NCI-H1417 (cell line): Measurements from ENCODE around the gene FRAS1.
"Not testable (repeated sequence)": the region's sequence is repeated elsewhere in the genome, so short reads cannot be mapped to it uniquely, and the experiment has no call there.

Experiments used
- DNase-seq, 3 experiments: peaks; one replicate each; lab custom pipeline; 2025; lab: John Stamatoyannopoulos, UW

The FRAS1 gene

DNA sequence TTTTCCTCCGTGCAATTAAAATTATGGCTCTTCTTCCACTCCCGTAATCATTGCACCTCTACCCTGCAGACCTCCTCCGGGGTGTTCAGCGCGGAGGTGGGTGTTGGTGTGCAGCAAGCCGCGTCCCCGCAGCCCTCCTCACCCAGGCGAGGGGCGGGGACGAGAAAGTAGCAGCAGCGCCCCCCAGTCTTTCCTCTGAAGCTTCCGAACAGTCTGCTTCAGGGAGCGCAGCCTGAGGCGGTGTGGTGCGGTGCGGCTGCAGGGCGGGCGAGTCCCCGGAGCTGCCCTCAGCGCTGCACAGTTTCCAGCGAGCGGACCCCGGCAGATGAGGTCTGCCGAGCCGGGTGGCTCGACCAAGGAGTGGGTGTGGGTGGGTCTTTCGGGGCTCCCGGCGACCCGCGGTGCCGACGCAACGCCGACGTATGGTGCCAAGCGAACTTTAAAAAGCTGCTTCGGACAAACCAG is at the start of gene FRAS1:
Gene FRAS1, plus strand, starts transcription at position 189 of the 465 bp plus-strand sequence. CDS start 687 bp downstream, outside the sequence.
- DNase-seq, result peak; percentile 75 to 85 (median 79)

GRCh38 chr4:78011003-78011402 is 46.1 kb upstream of the FRAS1 start:
- not testable (repeated sequence) for DNase-seq

- DNase-seq, result peak in 2 of 3 experiments; percentile 66 to 85
Observed at GRCh38 chr4:78014889-78015886, 41.9 kb upstream of the FRAS1 start.

DNA sequence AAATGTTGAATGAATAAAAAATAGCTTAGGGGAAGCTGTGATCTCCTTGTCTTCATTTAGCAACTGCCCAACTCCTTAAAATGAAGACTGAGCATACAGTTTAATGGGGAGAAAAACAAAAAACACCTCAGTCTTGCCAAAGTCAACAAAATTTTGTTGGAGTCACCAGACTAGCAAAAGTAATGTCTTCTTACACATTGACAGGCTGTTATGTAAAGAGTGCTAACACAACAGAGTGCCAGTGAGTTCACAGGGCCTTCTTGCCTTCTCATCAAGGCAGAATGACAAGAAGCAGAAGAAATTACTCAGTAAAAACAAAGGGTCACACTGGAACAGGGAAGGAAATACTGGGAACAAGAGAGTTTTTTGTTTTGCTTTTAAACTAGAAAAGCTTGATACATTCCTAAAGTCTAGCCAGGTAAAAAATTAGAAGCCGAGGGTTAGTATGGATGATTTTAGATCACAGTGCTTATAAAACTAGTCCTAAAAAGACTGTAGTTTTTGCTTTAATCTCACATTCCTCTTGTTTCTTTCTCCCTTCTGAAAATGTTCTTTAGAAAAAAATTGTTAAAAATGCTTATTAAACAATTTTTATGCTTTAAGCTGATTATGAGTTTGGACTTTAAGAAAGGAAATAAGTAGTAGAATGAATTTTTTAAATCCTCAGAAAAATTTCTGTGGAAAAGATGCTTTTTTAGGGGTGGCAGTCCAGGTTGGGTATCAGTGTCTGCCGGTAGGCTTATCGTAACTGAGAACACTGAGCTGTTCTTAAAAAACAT is 38.7 kb upstream of the FRAS1 start:
- no peak for DNase-seq

- no peak for DNase-seq
Observed at GRCh38 chr4:78019414-78019813, 37.7 kb upstream of the FRAS1 start.

DNA sequence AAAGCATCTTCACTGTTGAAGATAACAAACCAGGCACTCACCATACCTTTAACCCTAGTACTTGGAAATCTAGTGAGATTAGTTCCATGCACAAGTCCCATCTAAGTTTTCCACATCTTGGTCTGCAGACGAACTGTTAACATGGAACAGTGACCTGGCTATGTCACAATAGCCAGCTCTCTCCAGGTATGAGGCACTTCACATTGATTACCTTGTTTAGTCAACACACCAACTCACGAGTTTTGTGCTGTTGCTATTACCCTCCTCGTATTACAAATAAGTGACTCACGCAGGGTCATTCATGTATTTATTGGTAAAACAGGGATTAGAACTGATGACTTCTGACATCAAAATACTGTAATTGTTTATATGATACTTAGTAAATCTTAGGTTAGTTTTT is 36.4 kb upstream of the FRAS1 start:
- DNase-seq, result peak in 1 of 3 experiments; percentile 7

GRCh38 chr4:78022517-78022916 is 34.6 kb upstream of the FRAS1 start:
- DNase-seq, result peak in 1 of 3 experiments; percentile 64

DNA sequence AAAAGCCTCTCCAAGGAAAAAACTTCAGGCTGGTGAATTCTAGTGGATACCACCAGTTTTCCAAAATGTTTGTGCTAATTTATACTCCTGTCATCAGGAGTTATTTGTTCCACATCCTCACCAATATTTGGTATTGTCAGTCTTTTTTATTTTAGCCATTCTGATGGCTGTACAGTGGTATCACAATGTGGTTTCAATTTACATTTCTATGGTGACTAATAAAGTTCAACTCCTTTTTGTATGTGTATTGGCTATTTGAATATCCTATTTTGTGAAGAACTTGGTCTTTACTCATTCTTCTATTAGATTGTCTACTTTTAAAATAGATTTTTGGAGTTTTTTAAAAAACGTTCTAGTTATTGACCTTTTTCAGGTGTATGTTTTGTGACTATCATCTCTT is 33.0 kb upstream of the FRAS1 start:
- no peak for DNase-seq

DNA sequence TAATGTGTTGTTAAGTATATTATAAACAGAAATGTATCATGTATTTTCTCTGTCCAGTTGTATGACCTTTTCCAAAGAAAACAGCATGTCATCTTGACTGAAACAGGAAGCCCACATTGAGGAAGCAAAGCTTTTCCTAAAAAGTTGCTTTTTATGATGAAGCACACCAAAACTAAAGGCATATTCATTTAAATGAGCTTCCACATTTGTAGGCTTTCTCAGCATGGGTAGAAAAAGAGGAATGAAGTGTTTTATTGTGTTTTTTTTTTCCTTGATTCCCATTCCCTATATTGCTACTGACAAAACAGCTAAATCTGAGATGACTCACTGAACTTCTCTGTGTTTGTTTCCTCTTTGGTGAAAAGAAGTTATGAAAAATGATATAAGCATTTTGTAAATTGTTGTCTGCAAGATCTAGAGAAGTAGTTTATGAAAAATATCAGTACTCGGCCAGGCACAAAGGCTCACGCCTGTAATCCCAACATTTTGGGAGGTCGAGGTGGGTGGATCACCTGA is 32.5 kb upstream of the FRAS1 start:
- DNase-seq, result no peak

DNA sequence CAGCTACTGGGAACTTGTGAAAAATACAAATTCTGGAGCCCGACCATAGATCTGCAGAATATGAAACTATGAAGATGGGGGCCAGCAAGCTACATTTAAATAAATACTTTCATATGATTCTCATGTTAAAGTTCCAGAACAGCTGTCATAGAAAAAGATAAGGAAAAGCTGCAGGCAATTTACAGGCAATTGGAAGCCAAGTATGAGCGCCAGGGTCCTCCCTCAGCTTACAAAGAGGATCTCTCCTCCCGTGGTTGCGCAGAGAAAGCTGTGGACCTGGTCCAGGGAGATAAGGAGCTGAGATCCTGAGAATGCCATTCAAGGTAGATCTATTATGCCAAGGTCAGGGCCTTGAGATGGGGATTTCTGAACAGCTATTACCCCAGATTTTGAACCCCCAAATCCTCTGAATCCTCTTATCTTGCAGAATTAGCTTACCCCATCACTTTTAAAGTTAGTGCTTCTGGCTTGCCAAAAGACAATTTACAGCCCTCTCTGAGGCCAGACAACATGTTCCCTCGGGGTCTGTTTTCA is 25.6 kb upstream of the FRAS1 start:
- peak in 1 of 3 experiments; percentile 49 for DNase-seq

DNA sequence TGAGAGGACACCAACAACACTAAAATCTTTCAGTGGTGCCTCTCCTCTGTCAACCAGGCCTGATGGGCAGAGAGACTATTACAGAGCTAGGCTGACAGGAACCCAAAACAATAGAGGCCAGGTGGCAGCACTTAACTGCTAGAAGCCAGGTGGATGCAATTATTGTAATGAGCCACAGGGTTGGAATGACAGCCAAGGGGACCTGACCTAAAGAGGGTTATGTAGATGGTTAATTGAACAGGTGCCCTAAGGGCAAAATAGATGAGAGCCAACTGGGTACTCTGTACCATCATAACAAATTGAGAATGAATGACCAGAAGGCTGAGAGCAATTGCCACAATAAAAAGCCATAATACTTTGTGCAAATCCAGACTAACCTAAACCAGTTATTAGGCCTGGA is 24.7 kb upstream of the FRAS1 start:
- peak; percentile 78 to 99 (median 91) for DNase-seq

- DNase-seq, result no peak
Observed at GRCh38 chr4:78032929-78033328, 24.2 kb upstream of the FRAS1 start.

DNA sequence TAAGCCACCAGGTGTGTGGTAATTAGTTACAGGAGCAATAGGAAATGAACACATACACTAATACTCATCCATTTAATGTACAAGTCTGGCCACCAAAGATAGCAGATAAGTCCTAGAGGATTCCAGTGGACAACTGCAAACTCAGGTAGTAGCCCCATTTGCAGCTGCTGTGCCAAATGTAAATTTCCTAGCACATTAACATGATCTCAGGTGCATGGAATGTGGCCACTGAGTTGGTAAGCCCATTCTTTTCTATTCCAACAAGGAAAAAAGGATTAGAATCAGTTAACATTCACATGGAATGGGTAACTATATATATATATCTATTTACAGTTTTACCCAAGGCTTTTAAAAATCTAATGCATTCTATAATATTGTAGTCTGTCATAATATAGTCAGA is 23.3 kb upstream of the FRAS1 start:
- DNase-seq, result no peak

DNA sequence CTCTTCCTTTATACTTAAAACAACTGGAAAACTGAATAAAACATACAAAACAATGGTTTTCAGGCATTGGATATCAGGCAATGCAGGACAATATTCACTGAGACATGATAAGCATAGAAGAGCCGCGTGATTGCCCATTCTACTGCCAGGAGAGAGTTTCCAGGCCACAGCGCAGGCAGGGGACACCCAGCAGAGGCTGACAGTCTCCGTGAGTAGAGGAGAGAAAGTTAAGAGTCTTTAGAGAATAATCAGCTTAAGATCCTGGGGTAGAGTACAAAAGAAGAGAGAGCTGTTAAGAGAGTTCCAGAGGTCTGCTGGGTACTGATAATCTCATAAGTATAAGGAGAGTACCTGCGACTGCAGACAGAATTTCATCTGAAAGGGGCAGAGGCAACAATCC is 18.4 kb upstream of the FRAS1 start:
- no peak for DNase-seq

GRCh38 chr4:78039678-78040077 is 17.4 kb upstream of the FRAS1 start:
- no peak for DNase-seq

GRCh38 chr4:78040431-78040830 is 16.7 kb upstream of the FRAS1 start:
- no peak for DNase-seq

GRCh38 chr4:78047366-78047765 is 9.8 kb upstream of the FRAS1 start:
- DNase-seq, result peak in 1 of 3 experiments; percentile 48

DNA sequence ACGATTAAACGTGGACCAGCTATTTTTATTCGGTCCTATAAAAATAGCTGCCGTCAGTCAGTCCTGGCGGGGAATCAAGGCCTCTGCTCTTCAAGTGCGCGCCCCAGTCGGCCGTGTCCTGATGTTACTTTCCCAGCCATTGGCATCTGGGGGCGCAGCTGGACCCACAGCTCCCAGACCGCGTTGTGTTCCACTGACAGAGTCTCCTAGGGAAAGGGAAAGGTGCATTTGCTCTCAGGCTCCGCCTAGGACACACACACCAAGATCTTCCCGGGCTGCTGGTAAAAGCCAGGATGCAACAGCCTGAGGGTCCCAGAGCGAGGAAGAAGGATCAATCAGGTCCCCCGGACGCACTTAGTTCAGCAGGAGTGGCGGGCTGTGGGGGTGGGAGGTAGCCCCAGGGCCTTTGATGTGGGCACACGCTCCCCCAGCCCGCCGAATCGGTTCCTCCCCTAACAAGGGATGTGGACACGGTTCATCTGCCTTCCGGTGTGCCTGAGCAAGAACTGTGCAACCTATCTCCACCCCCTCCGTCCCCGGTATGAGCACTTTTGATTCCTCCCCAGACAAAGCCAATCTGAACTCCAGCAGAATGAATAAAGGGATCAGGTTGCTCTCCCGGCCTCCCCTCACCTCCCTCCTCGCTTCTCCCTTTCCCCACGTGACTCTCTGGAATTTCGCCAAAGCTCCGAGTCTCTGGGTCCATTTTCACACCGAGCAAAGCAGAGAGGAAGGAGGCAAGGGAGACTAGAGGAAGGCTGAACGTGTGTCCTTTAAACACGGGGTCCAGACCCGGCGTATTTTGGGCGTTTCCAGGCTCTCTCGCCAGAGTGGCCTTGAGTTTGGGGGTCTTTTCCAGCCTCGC is 626 bp upstream of the FRAS1 start:
- peak; percentile 84 to 99 (median 93) for DNase-seq

GRCh38 chr4:78057600-78058550 is 752 bp downstream of the FRAS1 start:
- peak; percentile 70 to 84 (median 75) for DNase-seq
